ENCODE measurements around the gene GADD45B.

- TF ChIP-seq ZBTB10 (tag by site-specific recombination; IDR thresholded peaks at IDR 0.05) (no peak), CTCF (tag by site-specific recombination; IDR thresholded peaks at IDR 0.05) (no peak), ZIC2 (tag by site-specific recombination; IDR thresholded peaks at IDR 0.05) (no peak), MEIS1 (CRISPR knock-in tag; IDR thresholded peaks at IDR 0.05; ENCODE audit: borderline replicate concordance) (no peak), EGR2 (tag by site-specific recombination; IDR thresholded peaks at IDR 0.05; ENCODE audit: low read depth) (no peak), ZBTB26 (tag by site-specific recombination; optimal IDR thresholded peaks at IDR 0.05) (no peak), ZNF24 (tag by site-specific recombination; IDR thresholded peaks at IDR 0.05) (no peak), ZFP41 (tag by site-specific recombination; IDR thresholded peaks at IDR 0.05; ENCODE audit: borderline replicate concordance) (no peak)
Measured at GRCh38 chr19:2444251-2445002, 31.5 kb upstream of the GADD45B start.

Measured in HEK293 (cell line).